ENCODE results near the gene ZPBP.
A peak's percentile ranks its signal among the peaks of the same experiment; 100 is the strongest.

The ZPBP gene, protein sequence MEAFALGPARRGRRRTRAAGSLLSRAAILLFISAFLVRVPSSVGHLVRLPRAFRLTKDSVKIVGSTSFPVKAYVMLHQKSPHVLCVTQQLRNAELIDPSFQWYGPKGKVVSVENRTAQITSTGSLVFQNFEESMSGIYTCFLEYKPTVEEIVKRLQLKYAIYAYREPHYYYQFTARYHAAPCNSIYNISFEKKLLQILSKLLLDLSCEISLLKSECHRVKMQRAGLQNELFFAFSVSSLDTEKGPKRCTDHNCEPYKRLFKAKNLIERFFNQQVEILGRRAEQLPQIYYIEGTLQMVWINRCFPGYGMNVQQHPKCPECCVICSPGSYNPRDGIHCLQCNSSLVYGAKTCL

GRCh38 chr7:50092579-50093491 is at the start of gene ZPBP:
TSS of gene ZPBP (minus strand) at chr7:50093246. CDS start at chr7:50093194, 52 bp downstream.
- DNase-seq (ENCODE audit: low read depth in 2 of 2) = peak; percentile 44 to 53

- DNase-seq (ENCODE audit: low read depth in 2 of 2) = no peak
Measured at GRCh38 chr7:50142425-50143017, 49.5 kb upstream of the ZPBP start.

GRCh38 chr7:50141854-50142253 is 48.8 kb upstream of the ZPBP start:
- no peak for DNase-seq (ENCODE audit: low read depth in 2 of 2)

- no peak for DNase-seq (ENCODE audit: low read depth in 2 of 2)
Measured at GRCh38 chr7:50141131-50141530, 48.1 kb upstream of the ZPBP start.

GRCh38 chr7:50140688-50141087 is 47.6 kb upstream of the ZPBP start:
- DNase-seq (ENCODE audit: low read depth in 2 of 2) = no peak

DNA sequence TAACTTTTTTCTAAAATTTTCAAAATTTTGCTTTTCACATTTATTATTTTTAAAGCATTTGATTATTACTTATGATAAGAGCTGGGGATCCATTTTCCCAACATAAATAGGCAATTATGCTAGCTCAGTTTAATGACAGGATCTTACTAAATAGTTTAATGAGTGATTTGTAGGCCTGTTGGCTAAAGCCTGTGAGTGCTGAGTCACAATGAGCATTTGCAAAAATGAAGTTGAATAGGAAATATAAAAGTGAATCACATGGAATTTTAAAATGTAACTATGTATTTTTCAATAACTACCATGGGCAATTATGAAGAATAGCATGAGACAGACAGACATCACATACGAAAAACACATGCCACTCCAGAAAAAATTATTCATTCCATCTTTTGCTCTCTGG is 45.1 kb upstream of the ZPBP start:
- no peak for DNase-seq (ENCODE audit: low read depth in 2 of 2)

GRCh38 chr7:50125766-50126165 is 32.7 kb upstream of the ZPBP start:
- no peak for DNase-seq (ENCODE audit: low read depth in 2 of 2)

DNA sequence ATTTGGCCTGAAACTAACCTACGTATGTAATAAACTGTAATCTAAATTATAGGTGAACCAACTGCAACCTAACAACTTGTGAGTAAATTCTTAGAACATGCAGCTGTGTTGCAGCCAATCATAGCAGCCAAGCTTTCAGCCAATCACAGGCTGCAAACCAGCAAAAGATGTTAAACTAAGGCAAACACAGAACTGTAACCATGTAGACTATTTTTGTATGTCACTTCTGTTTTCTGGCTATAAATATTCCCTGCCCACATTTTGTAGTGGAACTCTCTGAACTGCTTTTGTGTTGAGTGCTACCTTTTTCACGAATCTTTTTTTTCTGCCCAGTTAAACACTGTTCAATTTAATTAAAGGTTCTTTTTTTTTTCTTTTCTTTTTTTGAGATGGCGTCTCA is 28.2 kb upstream of the ZPBP start:
- DNase-seq (ENCODE audit: low read depth in 2 of 2) = no peak

DNA sequence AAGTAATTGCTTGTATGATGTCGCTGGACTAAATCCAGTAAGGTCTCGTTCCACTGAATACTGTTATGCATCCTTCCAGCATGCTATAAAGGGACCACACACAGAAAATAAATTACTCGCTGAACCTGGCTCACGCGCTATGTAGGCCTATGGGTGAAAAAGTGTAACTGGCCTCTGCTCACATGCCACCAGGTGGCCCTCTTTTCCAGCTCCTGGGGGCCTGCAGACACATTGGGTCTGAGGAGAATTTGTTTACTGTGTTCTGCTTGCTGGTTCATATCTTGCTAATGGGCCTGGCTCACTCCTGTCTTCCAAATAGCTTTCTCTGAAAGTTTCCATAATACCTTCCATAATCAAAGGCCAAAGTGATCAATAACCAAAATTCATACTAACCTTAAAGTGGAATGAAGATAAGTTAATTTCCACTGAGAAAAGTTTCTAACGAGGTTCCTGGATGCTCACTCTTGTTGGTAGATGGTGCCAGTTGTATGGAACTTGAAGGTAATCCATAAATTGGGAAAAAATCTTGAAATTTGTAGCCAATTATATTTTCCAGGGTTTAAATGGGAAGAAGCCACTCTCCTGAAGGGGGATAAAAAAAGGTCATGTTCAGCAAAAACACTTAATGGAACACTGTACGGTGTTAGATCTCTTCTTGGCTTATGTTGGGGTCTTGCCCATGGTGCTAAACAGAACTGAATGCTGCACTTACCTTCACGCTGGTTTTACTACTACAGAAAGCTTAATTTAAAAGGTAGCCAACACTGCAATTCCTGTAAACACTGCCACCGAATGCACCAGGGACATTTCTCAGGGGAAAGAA is 27.0 kb upstream of the ZPBP start:
- peak; percentile 13 for DNase-seq (ENCODE audit: low read depth in 2 of 2)

DNA sequence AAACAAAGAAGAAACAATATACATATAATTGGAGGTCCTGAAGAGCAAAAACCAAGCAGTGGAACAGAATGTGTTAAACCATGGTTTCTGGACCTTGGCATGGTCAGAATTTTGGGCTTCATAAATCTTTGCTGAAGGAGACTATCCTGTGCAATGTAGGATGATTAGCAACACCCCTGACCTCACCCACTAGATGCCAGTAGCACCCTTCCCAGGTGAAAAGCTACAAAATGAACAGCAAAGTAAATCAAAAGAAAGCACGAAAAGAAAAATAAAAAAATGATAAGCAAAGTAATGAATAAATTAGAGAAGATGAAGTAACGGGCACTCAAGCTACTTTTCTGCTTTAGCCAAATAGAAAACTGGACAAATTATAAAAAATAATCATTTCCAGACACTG is 19.2 kb upstream of the ZPBP start:
- DNase-seq (ENCODE audit: low read depth in 2 of 2) = no peak

GRCh38 chr7:50101873-50102272 is 8.8 kb upstream of the ZPBP start:
- no peak for DNase-seq (ENCODE audit: low read depth in 2 of 2)

DNA sequence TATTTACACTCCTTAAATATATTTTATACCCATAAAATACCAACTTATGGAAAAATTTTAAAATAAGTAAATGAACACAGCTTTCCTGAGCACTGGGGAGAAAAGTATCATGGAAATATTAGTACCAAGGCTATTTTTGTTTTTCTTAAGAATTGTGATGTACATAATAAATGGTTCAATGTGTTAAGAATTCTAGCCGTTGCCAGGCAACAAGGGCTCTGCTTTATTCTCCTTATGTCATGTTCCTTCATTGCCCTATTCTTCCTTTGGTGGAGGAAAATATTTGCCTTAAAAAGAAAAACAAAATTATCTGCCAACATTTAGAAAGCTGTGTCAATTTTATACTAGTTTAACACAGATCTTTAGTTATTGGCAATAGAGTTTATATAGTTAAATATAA is 2.6 kb upstream of the ZPBP start:
- DNase-seq (ENCODE audit: low read depth in 2 of 2) = no peak

GRCh38 chr7:50088463-50089129 is 4.5 kb downstream of the ZPBP start:
- DNase-seq (ENCODE audit: low read depth in 2 of 2) = no peak

- DNase-seq (ENCODE audit: low read depth in 2 of 2) = no peak
Measured at GRCh38 chr7:50085344-50085743, 7.7 kb downstream of the ZPBP start.

GRCh38 chr7:50073093-50073492 is 20.0 kb downstream of the ZPBP start:
- DNase-seq (ENCODE audit: low read depth in 2 of 2) = no peak

DNA sequence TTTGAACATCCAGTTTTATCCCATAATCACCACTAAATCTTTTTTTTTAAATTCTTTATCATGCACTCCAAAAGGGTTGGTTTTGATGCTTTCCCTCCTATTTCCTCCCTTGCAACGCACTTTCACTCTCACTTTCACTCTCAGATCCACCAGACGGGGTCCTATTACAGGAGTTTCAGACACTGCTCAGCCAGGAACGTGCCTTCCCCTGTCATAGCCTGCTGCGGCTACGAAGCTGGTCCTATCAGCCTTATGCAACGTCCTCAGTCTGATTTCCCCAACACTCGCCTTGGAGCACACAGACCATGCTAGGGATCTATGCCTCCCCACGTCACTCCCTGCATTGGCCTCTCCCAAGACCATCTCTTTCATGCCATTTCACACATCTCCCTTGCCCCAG is 23.4 kb downstream of the ZPBP start:
- DNase-seq (ENCODE audit: low read depth in 2 of 2) = no peak

DNA sequence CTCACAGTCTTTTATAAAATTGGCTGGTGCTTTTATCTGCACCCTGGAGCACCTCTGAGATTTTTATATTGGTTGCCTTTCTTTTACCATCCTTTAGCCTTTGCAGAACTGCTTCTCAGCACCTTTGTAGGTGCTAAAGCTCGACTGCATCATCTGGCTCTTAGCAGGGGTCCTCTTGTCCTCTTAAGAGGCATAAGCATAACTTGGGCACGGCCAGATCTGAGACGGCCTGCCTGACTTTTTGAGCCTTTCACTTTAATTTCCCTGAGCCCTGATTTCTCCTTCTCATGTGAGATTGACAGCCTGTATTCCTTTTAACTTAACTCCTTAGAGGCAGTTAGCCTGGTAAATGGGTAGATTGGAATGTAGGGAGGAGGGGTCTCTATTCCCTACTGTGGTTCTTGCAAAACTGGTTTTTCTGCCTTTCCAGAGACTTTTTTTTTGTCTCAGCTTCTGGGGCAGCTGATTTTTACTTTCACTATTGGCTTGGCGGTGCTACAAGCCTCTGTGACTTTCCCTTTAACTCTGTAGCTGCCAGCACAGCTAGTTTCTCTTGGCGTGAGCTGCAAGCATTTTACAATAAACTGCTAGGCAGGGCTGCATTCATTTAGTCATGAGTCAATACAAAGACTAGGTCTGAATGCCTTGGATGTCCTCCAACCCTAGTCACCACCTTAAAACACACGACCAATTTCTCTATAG is 24.0 kb downstream of the ZPBP start:
- DNase-seq (ENCODE audit: low read depth in 2 of 2) = no peak

DNA sequence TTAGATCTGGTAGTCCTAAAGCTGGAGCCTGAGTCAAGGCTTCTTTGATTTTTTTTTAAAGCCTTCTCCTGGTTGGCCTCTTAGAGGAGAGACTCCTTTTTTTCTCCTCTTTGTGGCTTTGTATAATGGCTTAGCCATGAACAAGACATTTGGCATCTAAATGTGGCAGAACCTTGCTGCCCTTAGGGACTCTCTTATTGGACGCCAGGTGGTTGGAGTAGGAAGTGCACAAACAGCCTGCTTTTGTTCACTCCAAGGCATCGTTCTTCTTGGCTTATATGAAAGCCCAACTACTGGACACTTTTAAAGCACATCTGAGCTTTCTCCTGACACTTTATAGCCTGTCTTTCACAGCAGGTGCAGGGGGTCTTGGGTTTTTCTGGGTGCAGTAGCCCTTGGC is 25.0 kb downstream of the ZPBP start:
- no peak for DNase-seq (ENCODE audit: low read depth in 2 of 2)

DNA sequence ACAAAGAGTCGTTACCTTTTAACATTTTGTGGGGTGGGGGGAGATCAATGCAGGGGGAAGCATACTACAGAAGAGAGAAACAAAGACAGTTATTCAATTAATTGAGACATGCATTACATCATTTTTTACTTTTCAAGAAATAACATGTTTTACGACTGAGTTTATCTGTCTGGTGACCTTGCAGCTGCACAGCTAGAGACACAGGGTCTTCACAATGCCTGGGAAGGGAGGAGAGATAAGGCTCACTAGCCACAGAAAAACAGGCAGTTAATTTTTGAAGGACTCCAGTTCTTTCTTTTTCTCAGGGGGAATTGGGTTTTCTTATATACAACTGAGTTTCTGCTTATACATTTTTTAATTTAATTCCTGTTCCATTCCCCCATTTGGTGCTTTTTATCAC is 30.1 kb downstream of the ZPBP start:
- no peak for DNase-seq (ENCODE audit: low read depth in 2 of 2)

GRCh38 chr7:50056131-50056530 is 36.9 kb downstream of the ZPBP start:
- DNase-seq (ENCODE audit: low read depth in 2 of 2) = no peak

GRCh38 chr7:50047716-50048115 is 45.3 kb downstream of the ZPBP start:
- no peak for DNase-seq (ENCODE audit: low read depth in 2 of 2)
